ENCODE results near the gene TUBA4B. TPM values are rescaled to one million over a fixed set of nuclear protein-coding genes. Genes with fewer than 3 reads are reported as not detected.

The TUBA4B gene
- total RNA-seq, 1 experiment from 2014 or later, result not detected

DNA sequence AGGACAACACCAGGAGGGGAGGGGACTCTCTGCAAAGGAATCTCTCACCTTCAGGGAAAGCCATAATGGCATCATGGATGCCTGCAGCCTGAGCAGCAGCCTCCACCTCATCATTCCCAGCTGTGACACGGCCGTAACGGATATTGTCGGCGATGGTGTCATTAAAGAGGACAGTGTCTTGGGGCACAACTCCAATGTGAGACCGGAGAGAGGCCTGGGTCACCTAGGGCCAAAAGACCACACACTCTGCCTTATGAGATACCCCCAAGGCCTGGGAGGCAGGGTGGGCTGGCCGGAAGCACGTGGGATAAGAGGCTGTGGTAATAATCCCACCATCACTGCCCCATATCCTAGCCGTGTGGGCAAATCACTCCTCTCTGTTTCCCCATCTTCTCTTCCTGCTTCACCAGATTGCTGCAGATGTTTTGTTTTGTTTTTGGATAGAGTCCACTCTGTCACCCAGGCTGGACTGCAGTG, 42.1 kb upstream of the TUBA4B start:
- no peak overlapping the region for H4K8ac ChIP-seq (replicated peaks; ENCODE audit: insufficient read length, low read depth, low read length)
- peaks cover 4% of the 10 kb centered on the region for H3K23me2 ChIP-seq (ENCODE audit: insufficient read length, low read depth, low read length, poor library complexity, severe bottlenecking)
- no peak overlapping the region for H3K27ac ChIP-seq (ENCODE audit: insufficient read length, low read depth, low read length)
- H3K4ac ChIP-seq (ENCODE audit: low read depth, low read length), result no peak overlapping the region
- H3K27me3 Mint-ChIP-seq (ENCODE audit: low read depth), result no peaks in the 10 kb centered on the region; the same call in 1 of the 2 replicates
- TF ChIP-seq CTCF (conservative IDR thresholded peaks at IDR 0.05), result no peak
- no peak overlapping the region for H4K5ac ChIP-seq (ENCODE audit: insufficient read length, low read depth, low read length)
- H3K56ac ChIP-seq (ENCODE audit: insufficient read length, low read depth, low read length), result no peak overlapping the region
- no peak overlapping the region for H2AFZ ChIP-seq (ENCODE audit: low read length)
- no peak for DNase-seq
- H3K79me1 ChIP-seq (ENCODE audit: insufficient read depth, low read depth, low read length, poor library complexity, severe bottlenecking), result no peaks in the 10 kb centered on the region
- H3T11ph ChIP-seq (ENCODE audit: low read length), result no peak overlapping the region
- H2BK120ac ChIP-seq (ENCODE audit: low read depth, low read length, poor library complexity, severe bottlenecking), result no peak overlapping the region
- no peak overlapping the region for H2BK5ac ChIP-seq (ENCODE audit: insufficient read length, low read length)
- H3K4me3 Mint-ChIP-seq, result no peak overlapping the region
- H2BK15ac ChIP-seq (ENCODE audit: low read depth, low read length), result no peak overlapping the region
- WGBS (ENCODE audit: extremely low coverage, insufficient read length, low lambda C conversion rate), result no CpG with 5 or more reads among the region's 9 CpGs
- H3K9me3 Mint-ChIP-seq, result no peaks in the 10 kb centered on the region
- H2AK5ac ChIP-seq (ENCODE audit: insufficient read length, low read length), result no peak overlapping the region
- no peaks in the 10 kb centered on the region for H4K20me1 ChIP-seq (ENCODE audit: control insufficient read depth, insufficient read depth, insufficient read length)
- no peaks in the 10 kb centered on the region for H3K9me3 ChIP-seq (ENCODE audit: control insufficient read depth, low read depth, low read length)
- H3K27me3 ChIP-seq (ENCODE audit: insufficient read depth, low read length), result no peaks in the 10 kb centered on the region
- no peak overlapping the region for H2BK12ac ChIP-seq (ENCODE audit: insufficient read length, low read depth, low read length)
- no peak overlapping the region; a peak in 1 of 7 replicates for H3K27ac Mint-ChIP-seq
- no peak overlapping the region for H2BK20ac ChIP-seq (ENCODE audit: low read depth, low read length, poor library complexity, severe bottlenecking)
- no peak overlapping the region for H3K9ac ChIP-seq (ENCODE audit: extremely low read depth, insufficient read length, low read length)
- no peak overlapping the region for H3K4me2 ChIP-seq (ENCODE audit: insufficient read depth, insufficient read length, low read length)
- no peak overlapping the region for H3K18ac ChIP-seq (ENCODE audit: insufficient read length, low read depth, low read length)
- H3K79me2 ChIP-seq (ENCODE audit: insufficient read depth, low read length), result no peaks in the 10 kb centered on the region
- H3K36me3 Mint-ChIP-seq (ENCODE audit: insufficient read depth in 1 of 3, low read depth in 3 of 3), result peaks cover 15 to 75% (median 58%) of the 10 kb centered on the region in 3 experiments
- H3K14ac ChIP-seq (ENCODE audit: insufficient read depth, low read length), result no peak overlapping the region
- peaks cover 8 to 13% of the 10 kb centered on the region in 2 experiments for H3K4me1 Mint-ChIP-seq
- no peak overlapping the region for H3K23ac ChIP-seq (ENCODE audit: insufficient read length, low read depth, low read length)
- H4K91ac ChIP-seq (ENCODE audit: insufficient read length, low read depth, low read length), result no peak overlapping the region
- no peaks in the 10 kb centered on the region for H3K4me1 ChIP-seq (ENCODE audit: insufficient read depth, low read length)
